GM12878 (cell line): ENCODE results near the gene XPO5. TPM values are rescaled to one million over a fixed set of nuclear protein-coding genes. Genes with fewer than 3 reads are reported as not detected.

Experiments
- BCL11A ChIP-seq: IDR thresholded peaks from 2 replicates; pipeline ENCODE4 v1.6.1; 2011; ENCODE audit warnings: low read depth, low read length
- BHLHE40 ChIP-seq, 2 experiments: fragments of 450-650 bp in 1 of 2; IDR thresholded peaks; 2 replicates each; pipeline ENCODE4 v1.6.1; 2011 to 2017; ENCODE audit warnings: low read depth in 2 of 2, borderline replicate concordance in 1 of 2, improper control_type of control experiment in 1 of 2, low read length in 1 of 2, mild to moderate bottlenecking in 1 of 2
- CEBPZ ChIP-seq: fragments of 150-350 bp; IDR thresholded peaks from 2 replicates; pipeline ENCODE4 v1.6.1; 2016; ENCODE audit warnings: low read depth, low read length
- EGR1 ChIP-seq, 2 experiments: IDR thresholded peaks; 1 replicate in 1 of 2; 2 replicates in 1 of 2; pipeline ENCODE4 v1.6.1; 2011 to 2012; ENCODE audit warnings: low read depth in 2 of 2, low read length in 2 of 2, borderline replicate concordance in 1 of 2, mild to moderate bottlenecking in 1 of 2, moderate library complexity in 1 of 2
- FOS ChIP-seq: IDR thresholded peaks from 3 replicates; pipeline ENCODE4 v1.6.1; 2011; ENCODE audit warnings: borderline replicate concordance; ENCODE audit not compliant: insufficient read length; ENCODE audit errors: extremely low read depth
- LARP7 ChIP-seq: fragments of 450-650 bp; IDR thresholded peaks from 2 replicates; pipeline ENCODE4 v1.6.1; 2017; ENCODE audit warnings: mild to moderate bottlenecking
- NR2C2 ChIP-seq: IDR thresholded peaks from 2 replicates; pipeline ENCODE4 v1.6.1; 2011; ENCODE audit warnings: borderline replicate concordance, low read depth; ENCODE audit not compliant: control insufficient read depth, insufficient read length
- PAX8 ChIP-seq: fragments of 450-650 bp; IDR thresholded peaks from 2 replicates; pipeline ENCODE4 v1.6.1; 2017; ENCODE audit warnings: mild to moderate bottlenecking, moderate library complexity
- POLR2AphosphoS2 ChIP-seq: IDR thresholded peaks from 2 replicates; pipeline ENCODE4 v1.6.1; 2011; ENCODE audit warnings: low read depth, mild to moderate bottlenecking, low read length, improper control_type of control experiment, moderate library complexity
- POLR2AphosphoS5 ChIP-seq: IDR thresholded peaks from 2 replicates; pipeline ENCODE4 v1.6.1; 2011; ENCODE audit warnings: mild to moderate bottlenecking, low read length, inconsistent platforms
- RAD21 ChIP-seq: IDR thresholded peaks from 2 replicates; pipeline ENCODE4 v1.6.1; 2011; ENCODE audit warnings: mild to moderate bottlenecking, low read depth, low read length, moderate library complexity; ENCODE audit not compliant: insufficient read depth
- SMARCA5 ChIP-seq: fragments of 450-650 bp; IDR thresholded peaks from 2 replicates; pipeline ENCODE4 v1.6.1; 2017; ENCODE audit warnings: mild to moderate bottlenecking
- SUZ12 ChIP-seq: fragments of 200-600 bp; sonication (generic); IDR thresholded peaks from one replicate; pipeline ENCODE4 v1.6.1; 2018; ENCODE audit warnings: antibody characterized with exemption, mild to moderate bottlenecking; ENCODE audit not compliant: unreplicated experiment
- TBL1XR1 ChIP-seq: IDR thresholded peaks from 2 replicates; pipeline ENCODE4 v1.6.1; 2012; ENCODE audit warnings: low read depth, low read length, improper control_type of control experiment
- TCF3 ChIP-seq: IDR thresholded peaks from 2 replicates; pipeline ENCODE4 v1.6.1; 2012; ENCODE audit warnings: low read depth, mild to moderate bottlenecking, low read length, borderline replicate concordance; ENCODE audit not compliant: insufficient read depth
- ZBTB33 ChIP-seq: fragments of 450-650 bp; IDR thresholded peaks from 2 replicates; pipeline ENCODE4 v1.6.1; 2017; ENCODE audit warnings: mild to moderate bottlenecking
- ZNF592 ChIP-seq: fragments of 450-650 bp; IDR thresholded peaks from 2 replicates; pipeline ENCODE4 v1.6.1; 2017; ENCODE audit warnings: mild to moderate bottlenecking, moderate library complexity
- polyA plus RNA-seq, 11 experiments: library from polyadenylated mRNA; depleted of rRNA in 4 of 11; unstranded in 6 of 11; stranded (reverse) in 5 of 11; fragments of >200 nt; fragmentation: Nextera tagmentation in 4 of 11; fragmentation: Illumina TruSeq in 1 of 11; extraction: Ambion mirVana in 4 of 11; extraction: Trizol in 1 of 11; gene quantifications; 1 replicate in 1 of 11; 2 replicates in 10 of 11; pipeline versions ENCODE4 v1.2.1 to v1.2.3, GENCODE V29; 2011 to 2016; ENCODE audit warnings: inconsistent platforms in 2 of 11, missing spikeins in 2 of 11, low read depth in 1 of 11
- total RNA-seq, 4 experiments: library from RNA; depleted of rRNA in 3 of 4; stranded (reverse); fragments of >200 nt in 3 of 4; fragmentation: Illumina TruSeq in 1 of 4; extraction: Trizol in 1 of 4; gene quantifications; 2 replicates each; pipeline versions ENCODE4 v1.2.1 to v1.2.3, GENCODE V29; 2013 to 2021
- TF ChIP-seq, protein P1 (sequence below): IDR thresholded peaks from 2 replicates; pipeline ENCODE4 v1.6.1; 2012; ENCODE audit warnings: low read depth, low read length, improper control_type of control experiment

Gene XPO5
- total and polyA plus RNA-seq, 10 of the 15 experiments (the other 5 are each of a cell fraction or from before 2014, with no cell fraction given): 11.3 to 76.0 (median 41.6) TPM

GRCh38 chr6:43516697-43517504, 58.9 kb downstream of the XPO5 start, which contains the start of the genes POLR1C and YIPF3 (continued):
- TF ChIP-seq ZNF592 (no peak), ZBTB33 (no peak), POLR2AphosphoS2 (peak; percentile 89; the same call in 1 of the 2 replicates), LARP7 (peak; percentile 48), CEBPZ (no peak), TBL1XR1 (peak; percentile 77; the same call in 1 of the 2 replicates), TCF3 (0 out of 2 replicates have a peak, but pooled peaks have one; percentile 31), SMARCA5 (no peak; the same call in 1 of the 2 replicates), RAD21 (no peak), SUZ12 (no peak), PAX8 (no peak), NR2C2 (no peak), BCL11A (no peak), EGR1 (IDR thresholded peaks at IDR 0.05; ENCODE audit: borderline replicate concordance in 1 of 2, low read depth in 2 of 2, low read length in 2 of 2) (peak; percentile 20 to 89), BHLHE40 (IDR thresholded peaks at IDR 0.05; ENCODE audit: borderline replicate concordance in 1 of 2, low read depth in 2 of 2, low read length in 1 of 2) (peak in 1 of 2 experiments; percentile 53; a peak in 2 of 4 replicates), FOS (no peak), POLR2AphosphoS5 (peak; percentile 97)
- TF ChIP-seq, protein P1, sequence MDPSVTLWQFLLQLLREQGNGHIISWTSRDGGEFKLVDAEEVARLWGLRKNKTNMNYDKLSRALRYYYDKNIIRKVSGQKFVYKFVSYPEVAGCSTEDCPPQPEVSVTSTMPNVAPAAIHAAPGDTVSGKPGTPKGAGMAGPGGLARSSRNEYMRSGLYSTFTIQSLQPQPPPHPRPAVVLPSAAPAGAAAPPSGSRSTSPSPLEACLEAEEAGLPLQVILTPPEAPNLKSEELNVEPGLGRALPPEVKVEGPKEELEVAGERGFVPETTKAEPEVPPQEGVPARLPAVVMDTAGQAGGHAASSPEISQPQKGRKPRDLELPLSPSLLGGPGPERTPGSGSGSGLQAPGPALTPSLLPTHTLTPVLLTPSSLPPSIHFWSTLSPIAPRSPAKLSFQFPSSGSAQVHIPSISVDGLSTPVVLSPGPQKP: peak; percentile 73
